Heart right ventricle (tissue), 16 donors: ENCODE data around the gene ABI3BP. TPM values are rescaled to one million over a fixed set of nuclear protein-coding genes. Genes with fewer than 3 reads are reported as not detected.

Experiments used
- ATAC-seq, 8 donors: fragments of 200-7000 bp; cut with Tn5 transposase; one replicate each; pipeline ENCODE4 v1.9.1; 2020; ENCODE audit warnings: mild to moderate bottlenecking in 8 of 8, moderate library complexity in 8 of 8, moderate number of reproducible peaks in 1 of 8
- DNase-seq, 2 donors: peaks; one replicate each; pipeline ENCODE4 v3.0.0-alpha.2; 2020
- H3K27ac ChIP-seq, 10 donors: fragments of 200-600 bp; sonication (generic) in 2 of 10; one replicate each; pipeline versions ENCODE4 v1.5.0 to v1.8.0; 2020 to 2022; ENCODE audit warnings: mild to moderate bottlenecking in 3 of 10
- H3K27me3 ChIP-seq, 7 donors: fragments of 200-600 bp; one replicate each; pipeline ENCODE4 v1.8.0; 2021 to 2022; ENCODE audit warnings: mild to moderate bottlenecking in 2 of 7
- H3K36me3 ChIP-seq, 9 donors: fragments of 200-600 bp; sonication (generic) in 1 of 9; one replicate each; pipeline versions ENCODE4 v1.5.0 to v1.8.0; 2020 to 2022; ENCODE audit warnings: mild to moderate bottlenecking in 2 of 9
- H3K4me1 ChIP-seq, 9 donors: fragments of 200-600 bp; sonication (generic) in 1 of 9; one replicate each; pipeline versions ENCODE4 v1.5.0 to v1.8.0; 2020 to 2022; ENCODE audit warnings: mild to moderate bottlenecking in 4 of 9
- H3K4me3 ChIP-seq, 10 donors: fragments of 200-600 bp; sonication (generic) in 2 of 10; one replicate each; pipeline versions ENCODE4 v1.5.0 to v1.8.0; 2020 to 2022; ENCODE audit warnings: mild to moderate bottlenecking in 7 of 10, moderate library complexity in 2 of 10
- H3K9me3 ChIP-seq, 11 donors: fragments of 200-600 bp in 10 of 11; sonication (generic) in 2 of 11; one replicate each; pipeline versions ENCODE4 v1.5.0 to v1.8.0; 2013 to 2022; ENCODE audit warnings: mild to moderate bottlenecking in 2 of 11, control low read depth in 1 of 11, moderate library complexity in 1 of 11
- CTCF ChIP-seq, 9 donors: fragments of 200-600 bp; sonication (generic) in 2 of 9; IDR thresholded peaks; one replicate each; pipeline versions ENCODE4 v1.5.0 to v1.8.0; 2021 to 2022; ENCODE audit warnings: antibody characterized with exemption in 9 of 9, mild to moderate bottlenecking in 5 of 9, moderate library complexity in 1 of 9
- WGBS, 2 donors: extraction: QIAGEN DNeasy Blood & Tissue Kit; methylation state at CpG; one replicate each; pipeline ENCODE4 v1.1.7; 2013; ENCODE audit warnings: inconsistent platforms in 1 of 2; 5-methylcytosine and 5-hydroxymethylcytosine counted together
- intact Hi-C, 10 donors: fragments of 100-400 bp; cut with DNase I; formaldehyde crosslinking; loops; one replicate each; pipeline versions ENCODE4 v1.11.1 to v1.14.2; 2022
- polyA plus RNA-seq, 2 donors: library from polyadenylated mRNA; stranded (reverse); fragments of 200-250 nt; gene quantifications; one replicate each; pipeline ENCODE4 v1.2.3, GENCODE V29; 2013
- total RNA-seq, 10 donors: library from RNA; stranded (reverse); fragmentation: NEBNext Ultra II Directional in 3 of 10; extraction: Animal tissue kit (Norgen Biotek cat#: 25700) in 3 of 10; gene quantifications; one replicate each; pipeline versions ENCODE4 v1.2.1 to v1.2.4, GENCODE V29; 2021 to 2023
- donor health status: Arrhythmogenic right ventricular cardiomyopathy.
- donor health status: ischemic (EF 13 %, LVEDD 7.1; RV severe dilation, severe dysfunction).
- donor health status: healthy with polysubstance abuse.
- donor health status: DM: no; HTN: yes; CAD: no.
- donor health status: DM: no; HTN: no; CAD: no.
- donor health status: ischemic (EF 25% LVEDD 6.9; RV normal size, moderate dysfunction).
- donor health status: ischemic (EF 25% LVEDD 5.7; RV mildly dilated, moderate dysfunction).
- donor health status: healthy.
- donor health status: DM: yes; HTN: yes; CAD: no.
- donor health status: Ischemic cardiomyopathy.
- donor health status: ischemic (EF 35%, LVEDD 5.7; RV mildly dilated, moderate dysfunction).
- donor health status: nonischemic (EF 11% LVEDD 7.7; RV severe dilation, severe dysfunction).
- donor health status: DM: yes; HTN: yes; CAD: no.
- donor health status: PGD.
- donor health status: ischemic (EF 29% LVEDD 5.4; RV normal size, mild dysfunction).
- donor health status: nonischemic (EF 23%, LVEDD 6.1; RV moderate dilation, normal function).

The ABI3BP gene
- total and polyA plus RNA-seq, 12 donors, result 11.7 to 90.2 (median 26.5) TPM

GRCh38 chr3:100984308-100984707 is 8.9 kb downstream of the ABI3BP start:
- no peaks in the 10 kb centered on the region for H3K27me3 ChIP-seq
- DNase-seq (no peak), ATAC-seq (no peak)
- no peaks in the 10 kb centered on the region for H3K9me3 ChIP-seq
- intact Hi-C loops, result no loop called here
- TF ChIP-seq CTCF (IDR thresholded peaks at IDR 0.05), result no peak
- H3K4me3 ChIP-seq, result no peak overlapping the region
- H3K4me1 ChIP-seq, result peaks cover 0 to 19% (median 12%) of the 10 kb centered on the region in 9 donors
- peak overlapping the region in 2 of 10 donors; percentile 19 to 22 for H3K27ac ChIP-seq
- no peaks in the 10 kb centered on the region for H3K36me3 ChIP-seq

GRCh38 chr3:100982710-100983109 is 10.5 kb downstream of the ABI3BP start:
- 6 to 15% methylated on average over 4 of the region's 4 CpGs for WGBS, 2 donors
- no peak for TF ChIP-seq CTCF (IDR thresholded peaks at IDR 0.05)
- Histone ChIP-seq H3K27me3 (no peaks in the 10 kb centered on the region), H3K9me3 (no peaks in the 10 kb centered on the region), H3K4me3 (peak overlapping the region in 1 of 10 donors; percentile 18), H3K4me1 (peaks cover 0 to 29% (median 12%) of the 10 kb centered on the region in 9 donors), H3K27ac (peak overlapping the region; percentile 11 to 74 (median 36)), H3K36me3 (no peaks in the 10 kb centered on the region)
- intact Hi-C loops, result no loop called here
- DNase-seq (peak; percentile 45 to 48), ATAC-seq (peak; percentile 71 to 86 (median 81))

GRCh38 chr3:100981164-100981911 is 11.9 kb downstream of the ABI3BP start:
- intact Hi-C loops, result no loop called here
- no peaks in the 10 kb centered on the region for H3K27me3 ChIP-seq
- no peaks in the 10 kb centered on the region for H3K36me3 ChIP-seq
- DNase-seq, result no peak
- peaks cover 0 to 6% (median 0%) of the 10 kb centered on the region in 11 donors for H3K9me3 ChIP-seq
- WGBS, 2 donors, result 85 to 91% methylated on average over 3 of the region's 3 CpGs
- no peak for TF ChIP-seq CTCF (IDR thresholded peaks at IDR 0.05)
- peak overlapping the region in 6 of 10 donors; percentile 14 to 74 (median 36) for H3K27ac ChIP-seq
- H3K4me3 ChIP-seq, result no peak overlapping the region
- peak in 3 of 8 donors; percentile 20 to 36 (median 23) for ATAC-seq
- H3K4me1 ChIP-seq, result peaks cover 0 to 30% (median 12%) of the 10 kb centered on the region in 9 donors

- Histone ChIP-seq H3K4me3 (no peak overlapping the region), H3K4me1 (peaks cover 0 to 29% (median 10%) of the 10 kb centered on the region in 9 donors), H3K9me3 (peaks cover 0 to 6% (median 0%) of the 10 kb centered on the region in 11 donors), H3K36me3 (no peaks in the 10 kb centered on the region), H3K27ac (peak overlapping the region in 1 of 10 donors; percentile 3), H3K27me3 (no peaks in the 10 kb centered on the region)
- no peak for TF ChIP-seq CTCF (IDR thresholded peaks at IDR 0.05)
- ATAC-seq, result peak in 4 of 8 donors; percentile 58 to 80 (median 66)
- 42 to 62% methylated on average over 1 of the region's 1 CpG for WGBS, 2 donors
- intact Hi-C loops, result no loop called here
- no peak for DNase-seq
Measured at GRCh38 chr3:100978011-100978659, 15.1 kb downstream of the ABI3BP start.
